T-helper 1 cell (primary cell): ENCODE data around the gene CTNND1.
"Not testable (repeated sequence)": the region's sequence is repeated elsewhere in the genome, so short reads cannot be mapped to it uniquely, and the experiment has no call there.

Experiments
- DNase-seq, 5 donors: peaks; one replicate each; pipeline ENCODE4 v3.0.0-alpha.2; 2012 to 2020
- total RNA-seq, 4 donors: gene quantifications; one replicate each; lab custom pipeline; 2026; lab: John Stamatoyannopoulos, UW

Gene CTNND1, protein sequence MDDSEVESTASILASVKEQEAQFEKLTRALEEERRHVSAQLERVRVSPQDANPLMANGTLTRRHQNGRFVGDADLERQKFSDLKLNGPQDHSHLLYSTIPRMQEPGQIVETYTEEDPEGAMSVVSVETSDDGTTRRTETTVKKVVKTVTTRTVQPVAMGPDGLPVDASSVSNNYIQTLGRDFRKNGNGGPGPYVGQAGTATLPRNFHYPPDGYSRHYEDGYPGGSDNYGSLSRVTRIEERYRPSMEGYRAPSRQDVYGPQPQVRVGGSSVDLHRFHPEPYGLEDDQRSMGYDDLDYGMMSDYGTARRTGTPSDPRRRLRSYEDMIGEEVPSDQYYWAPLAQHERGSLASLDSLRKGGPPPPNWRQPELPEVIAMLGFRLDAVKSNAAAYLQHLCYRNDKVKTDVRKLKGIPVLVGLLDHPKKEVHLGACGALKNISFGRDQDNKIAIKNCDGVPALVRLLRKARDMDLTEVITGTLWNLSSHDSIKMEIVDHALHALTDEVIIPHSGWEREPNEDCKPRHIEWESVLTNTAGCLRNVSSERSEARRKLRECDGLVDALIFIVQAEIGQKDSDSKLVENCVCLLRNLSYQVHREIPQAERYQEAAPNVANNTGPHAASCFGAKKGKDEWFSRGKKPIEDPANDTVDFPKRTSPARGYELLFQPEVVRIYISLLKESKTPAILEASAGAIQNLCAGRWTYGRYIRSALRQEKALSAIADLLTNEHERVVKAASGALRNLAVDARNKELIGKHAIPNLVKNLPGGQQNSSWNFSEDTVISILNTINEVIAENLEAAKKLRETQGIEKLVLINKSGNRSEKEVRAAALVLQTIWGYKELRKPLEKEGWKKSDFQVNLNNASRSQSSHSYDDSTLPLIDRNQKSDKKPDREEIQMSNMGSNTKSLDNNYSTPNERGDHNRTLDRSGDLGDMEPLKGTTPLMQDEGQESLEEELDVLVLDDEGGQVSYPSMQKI
- total RNA-seq = 5.0 to 5.6 (median 5.5) reads per million in 4 donors

GRCh38 chr11:57761301-57762234 lies at the start of gene CTNND1:
Gene CTNND1 (plus strand): TSS chr11:57761802. CDS start chr11:57791479, 29,677 bp downstream.
- no peak for DNase-seq

DNA sequence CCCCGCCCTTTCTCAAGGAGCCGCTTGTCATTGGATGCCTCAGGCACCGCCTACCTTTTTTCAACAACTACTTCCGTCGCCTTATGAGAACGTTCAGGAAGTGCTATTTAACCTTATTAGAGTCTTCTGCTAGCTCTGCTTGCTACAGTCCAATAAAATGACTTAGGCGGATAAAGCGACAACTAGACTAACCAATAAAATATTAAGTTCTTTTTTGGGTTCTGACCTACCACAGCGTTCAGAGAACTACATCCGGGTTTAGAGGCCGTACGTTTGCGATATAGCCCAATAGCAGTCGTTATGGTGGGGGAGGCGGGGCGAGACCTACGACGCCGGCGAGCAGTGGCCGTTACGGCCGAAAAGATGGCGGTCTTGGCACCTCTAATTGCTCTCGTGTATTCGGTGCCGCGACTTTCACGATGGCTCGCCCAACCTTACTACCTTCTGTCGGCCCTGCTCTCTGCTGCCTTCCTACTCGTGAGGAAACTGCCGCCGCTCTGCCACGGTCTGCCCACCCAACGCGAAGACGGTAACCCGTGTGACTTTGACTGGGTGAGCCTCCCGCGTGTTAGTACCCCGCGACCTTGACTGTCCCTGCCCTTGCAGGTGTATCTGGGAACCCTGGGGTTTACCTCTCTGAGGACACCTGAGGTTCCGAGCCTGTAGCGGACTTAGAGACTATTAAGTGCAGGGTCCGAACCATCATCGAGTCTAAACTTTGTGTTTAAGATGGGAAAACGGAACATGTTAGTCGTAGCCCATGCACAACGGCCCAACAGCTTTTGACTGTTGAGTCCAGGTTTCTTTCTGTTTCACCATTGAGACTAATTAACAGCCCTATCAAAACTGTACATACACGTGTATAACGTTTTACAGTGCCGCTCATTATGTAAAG lies 49.1 kb upstream of the CTNND1 start, which contains the start of gene TMX2:
TMX2 (plus strand) TSS at position 338 of the 895 bp plus-strand sequence; CDS start at position 364, 26 bp downstream.
- peak; percentile 78 to 98 (median 85) for DNase-seq

DNA sequence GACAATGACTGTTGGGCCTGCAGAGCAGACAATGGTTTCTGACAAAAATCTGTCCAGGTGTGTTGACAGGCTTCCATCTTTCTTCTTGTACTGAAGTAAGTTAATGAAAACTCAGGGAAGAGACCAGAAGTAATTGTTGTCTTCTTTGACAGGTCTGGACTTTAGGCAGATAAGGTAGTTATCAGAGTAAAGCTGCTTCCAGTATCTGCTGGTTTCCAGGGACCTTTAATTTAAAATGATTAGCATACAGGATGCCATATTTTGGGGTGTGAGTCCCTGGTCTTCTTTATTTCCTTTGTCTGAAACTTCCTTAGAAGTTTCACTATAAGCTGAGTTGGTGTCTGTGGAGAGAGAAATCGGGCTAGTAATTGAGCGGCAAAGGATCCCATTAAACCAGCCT lies 47.8 kb upstream of the CTNND1 start:
- no peak for DNase-seq

GRCh38 chr11:57716726-57717125 lies 44.9 kb upstream of the CTNND1 start:
- DNase-seq = not testable (repeated sequence)

DNA sequence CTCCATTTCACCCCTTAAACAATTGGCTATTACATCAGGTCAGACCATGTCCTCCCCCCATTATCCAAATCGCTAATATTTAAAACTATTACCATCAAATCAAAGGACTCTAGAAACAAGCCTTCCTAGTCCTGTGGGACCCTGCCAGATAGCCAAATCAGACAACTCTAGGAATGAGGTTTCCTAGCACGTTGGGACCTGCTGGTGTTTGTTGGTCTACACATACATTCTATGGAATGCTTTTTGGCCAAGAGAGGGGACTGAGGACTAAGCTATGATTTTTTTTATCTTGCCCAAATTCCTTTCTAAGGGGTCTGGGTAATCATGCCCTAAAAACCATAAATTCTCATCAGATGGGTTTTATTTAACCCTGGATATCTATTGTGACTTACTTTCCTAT lies 34.4 kb upstream of the CTNND1 start:
- DNase-seq = no peak

DNA sequence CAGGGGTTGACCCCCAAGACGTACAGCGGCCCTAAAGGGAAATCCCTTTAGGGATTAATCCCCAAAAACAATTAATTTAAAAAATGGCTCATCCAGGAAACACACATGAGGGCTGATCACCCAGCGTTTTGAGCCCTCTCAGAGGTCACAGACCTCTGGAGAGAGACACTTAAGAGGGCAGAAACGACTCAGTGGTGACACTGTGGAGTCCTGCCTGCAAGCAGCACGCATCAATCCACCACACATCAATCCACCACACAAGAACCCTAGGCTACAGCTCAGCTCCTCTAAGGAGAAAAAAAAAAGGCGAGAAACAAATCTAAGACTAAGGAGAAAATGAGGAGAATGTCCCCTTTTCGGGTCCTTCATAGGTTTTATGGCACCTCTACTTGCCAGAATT lies 32.8 kb upstream of the CTNND1 start:
- DNase-seq = no peak

GRCh38 chr11:57729479-57729878 lies 32.1 kb upstream of the CTNND1 start:
- DNase-seq = no peak

GRCh38 chr11:57732661-57733060 lies 28.9 kb upstream of the CTNND1 start:
- no peak for DNase-seq

DNA sequence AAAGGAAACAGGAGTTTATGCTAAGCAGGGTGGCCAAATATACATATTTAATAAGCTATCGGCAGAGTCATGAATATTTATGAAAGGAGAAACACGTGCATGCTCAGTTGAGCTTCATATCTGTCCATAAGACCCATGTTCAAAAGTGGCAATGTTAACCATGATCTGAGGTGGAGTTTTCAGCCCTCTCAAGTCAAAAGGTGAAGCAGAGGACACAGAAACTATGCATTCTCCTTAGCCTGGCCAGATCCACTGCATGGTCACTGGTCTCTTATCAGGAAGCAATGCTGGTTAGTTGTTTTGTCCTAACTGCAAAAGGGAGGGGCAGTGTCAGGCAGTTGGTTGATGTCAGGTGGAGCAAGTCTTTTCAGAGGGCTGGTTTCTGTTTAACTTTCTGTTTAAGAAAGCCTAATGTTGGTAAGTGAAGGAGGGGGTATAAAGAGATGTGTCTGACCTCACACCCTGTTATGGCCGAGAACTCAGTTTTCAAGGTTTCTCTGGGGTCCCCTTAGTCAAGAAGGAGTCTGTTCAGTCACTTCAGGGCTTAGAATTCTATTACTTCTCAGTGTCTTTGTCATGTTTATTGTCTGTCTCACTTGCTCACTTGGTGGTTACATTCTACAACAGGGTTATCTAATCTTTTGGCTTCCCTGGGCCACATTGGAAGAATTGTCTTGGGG lies 25.8 kb upstream of the CTNND1 start:
- no peak for DNase-seq

DNA sequence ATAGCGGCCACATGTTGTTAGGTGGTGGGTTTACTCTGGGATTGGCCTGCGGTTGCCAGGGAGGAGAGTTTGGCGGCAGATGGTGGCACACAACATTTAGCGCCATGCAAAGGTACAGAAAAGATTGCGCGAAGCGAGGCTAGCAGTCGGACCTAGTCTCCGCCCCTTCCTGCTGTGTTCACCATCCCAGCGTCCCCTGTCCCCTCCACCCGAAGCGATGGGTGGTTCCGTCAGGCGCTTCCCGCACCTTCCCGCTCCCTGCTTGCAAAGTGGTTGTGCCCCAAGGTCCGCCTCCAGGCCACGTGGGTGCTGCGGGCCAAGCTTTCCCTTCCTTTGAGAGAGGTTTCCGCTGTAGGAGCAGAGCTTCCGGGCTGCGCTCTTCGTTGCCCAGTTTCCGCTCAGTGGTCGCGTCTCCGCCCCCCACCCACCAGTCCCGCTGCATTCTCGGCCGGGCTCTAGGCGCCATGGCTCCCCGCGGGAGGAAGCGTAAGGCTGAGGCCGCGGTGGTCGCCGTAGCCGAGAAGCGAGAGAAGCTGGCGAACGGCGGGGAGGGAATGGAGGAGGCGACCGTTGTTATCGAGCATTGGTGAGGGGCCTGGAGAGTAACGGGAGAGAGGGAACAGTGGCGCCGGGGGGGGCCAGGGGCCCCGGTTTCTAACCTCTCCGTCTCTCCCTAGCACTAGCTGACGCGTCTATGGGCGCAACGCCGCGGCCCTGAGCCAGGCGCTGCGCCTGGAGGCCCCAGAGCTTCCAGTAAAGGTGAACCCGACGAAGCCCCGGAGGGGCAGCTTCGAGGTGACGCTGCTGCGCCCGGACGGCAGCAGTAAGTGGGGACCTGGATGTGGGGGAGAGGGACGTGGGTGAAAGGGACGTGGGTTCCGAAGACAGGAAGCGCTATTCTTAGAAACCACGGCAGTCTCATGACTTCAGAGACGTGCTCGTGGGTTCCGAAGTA lies 20.2 kb upstream of the CTNND1 start, which contains the start of gene SELENOH:
SELENOH (plus strand) TSS at position 360 of the 955 bp plus-strand sequence; CDS start at position 465, 105 bp downstream.
- peak; percentile 83 to 97 (median 87) for DNase-seq

- no peak for DNase-seq
Measured at GRCh38 chr11:57742087-57742452, 19.5 kb upstream of the CTNND1 start.

- DNase-seq = no peak
Measured at GRCh38 chr11:57744357-57744756, 17.2 kb upstream of the CTNND1 start.

GRCh38 chr11:57745206-57745605 lies 16.4 kb upstream of the CTNND1 start:
- DNase-seq = no peak

GRCh38 chr11:57746920-57747319 lies 14.7 kb upstream of the CTNND1 start:
- DNase-seq = no peak

GRCh38 chr11:57751176-57751575 lies 10.4 kb upstream of the CTNND1 start:
- no peak for DNase-seq

GRCh38 chr11:57751676-57752253 lies 9.8 kb upstream of the CTNND1 start, which contains the start of gene BTBD18:
Gene BTBD18 (minus strand): TSS chr11:57751819. CDS start chr11:57751188, 631 bp downstream.
- DNase-seq = no peak

- DNase-seq = no peak
Measured at GRCh38 chr11:57752954-57753353, 8.6 kb upstream of the CTNND1 start.

- DNase-seq = no peak
Measured at GRCh38 chr11:57758174-57758573, 3.4 kb upstream of the CTNND1 start.
